ENCODE data around the gene PRPF6. TPM values are rescaled to one million over a fixed set of nuclear protein-coding genes. Genes with fewer than 3 reads are reported as not detected.

The PRPF6 gene
- total RNA-seq, 4 donors from 2014 or later, result 34.1 to 57.4 (median 45.8) TPM

DNA sequence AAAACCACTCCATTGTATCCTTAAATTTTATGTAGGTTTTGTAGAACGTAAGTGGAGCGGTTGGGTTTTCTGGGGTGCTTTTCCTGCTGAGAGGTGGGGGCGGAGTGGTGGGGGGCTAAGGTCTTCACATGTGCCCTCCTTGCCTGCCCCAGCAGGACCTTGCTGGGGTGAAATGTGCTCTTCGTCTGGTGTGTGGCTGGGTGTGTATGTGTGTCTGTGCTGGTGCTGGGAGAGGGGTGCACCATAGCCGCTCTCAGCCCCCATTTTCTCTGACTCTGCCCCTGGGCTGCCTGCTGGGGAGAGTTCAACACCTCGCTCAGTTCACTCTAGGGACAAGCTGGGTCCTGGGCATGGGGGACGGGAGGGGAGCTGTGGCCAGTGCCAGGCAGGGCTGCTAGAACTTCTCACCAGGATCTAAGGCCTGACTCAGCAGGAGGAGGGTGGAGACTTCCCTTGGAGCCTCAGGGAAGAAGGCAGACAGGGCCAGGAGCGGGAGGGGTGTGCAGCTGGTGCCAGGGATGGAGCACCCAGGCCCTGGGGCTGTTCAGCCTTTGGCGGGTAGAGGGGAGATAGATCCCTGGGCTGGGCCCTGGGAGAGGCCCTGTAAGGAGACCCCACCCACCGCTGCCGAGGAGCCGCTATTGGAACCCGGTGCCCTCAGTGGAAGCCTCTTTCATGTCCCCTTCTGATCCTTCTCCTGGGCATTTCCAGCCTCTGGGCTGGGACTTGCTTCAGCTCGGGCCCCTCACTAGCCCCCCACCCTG, 63.7 kb downstream of the PRPF6 start:
- Histone ChIP-seq H3K27ac (peak overlapping the region in 3 of 4 donors; percentile 30 to 81 (median 72)), H3K4me3 (peak overlapping the region in 1 of 4 donors; percentile 63), H3K27me3 (peaks cover 0 to 89% (median 10%) of the 10 kb centered on the region in 4 donors), H3K4me1 (peaks cover 40 to 76% (median 41%) of the 10 kb centered on the region in 3 donors), H3K9me3 (no peaks in the 10 kb centered on the region), H3K36me3 (no peaks in the 10 kb centered on the region)
- TF ChIP-seq, protein P1, sequence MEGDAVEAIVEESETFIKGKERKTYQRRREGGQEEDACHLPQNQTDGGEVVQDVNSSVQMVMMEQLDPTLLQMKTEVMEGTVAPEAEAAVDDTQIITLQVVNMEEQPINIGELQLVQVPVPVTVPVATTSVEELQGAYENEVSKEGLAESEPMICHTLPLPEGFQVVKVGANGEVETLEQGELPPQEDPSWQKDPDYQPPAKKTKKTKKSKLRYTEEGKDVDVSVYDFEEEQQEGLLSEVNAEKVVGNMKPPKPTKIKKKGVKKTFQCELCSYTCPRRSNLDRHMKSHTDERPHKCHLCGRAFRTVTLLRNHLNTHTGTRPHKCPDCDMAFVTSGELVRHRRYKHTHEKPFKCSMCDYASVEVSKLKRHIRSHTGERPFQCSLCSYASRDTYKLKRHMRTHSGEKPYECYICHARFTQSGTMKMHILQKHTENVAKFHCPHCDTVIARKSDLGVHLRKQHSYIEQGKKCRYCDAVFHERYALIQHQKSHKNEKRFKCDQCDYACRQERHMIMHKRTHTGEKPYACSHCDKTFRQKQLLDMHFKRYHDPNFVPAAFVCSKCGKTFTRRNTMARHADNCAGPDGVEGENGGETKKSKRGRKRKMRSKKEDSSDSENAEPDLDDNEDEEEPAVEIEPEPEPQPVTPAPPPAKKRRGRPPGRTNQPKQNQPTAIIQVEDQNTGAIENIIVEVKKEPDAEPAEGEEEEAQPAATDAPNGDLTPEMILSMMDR (IDR thresholded peaks at IDR 0.05), result no peak
- TF ChIP-seq POLR2A (IDR thresholded peaks at IDR 0.05), result no peak
- intact Hi-C loops (cut with DNase I), result no loop called here
- DNase-seq, result no peak
- WGBS, 2 donors, result 37 to 57% methylated on average over 4 to 10 of the region's 14 CpGs

DNA sequence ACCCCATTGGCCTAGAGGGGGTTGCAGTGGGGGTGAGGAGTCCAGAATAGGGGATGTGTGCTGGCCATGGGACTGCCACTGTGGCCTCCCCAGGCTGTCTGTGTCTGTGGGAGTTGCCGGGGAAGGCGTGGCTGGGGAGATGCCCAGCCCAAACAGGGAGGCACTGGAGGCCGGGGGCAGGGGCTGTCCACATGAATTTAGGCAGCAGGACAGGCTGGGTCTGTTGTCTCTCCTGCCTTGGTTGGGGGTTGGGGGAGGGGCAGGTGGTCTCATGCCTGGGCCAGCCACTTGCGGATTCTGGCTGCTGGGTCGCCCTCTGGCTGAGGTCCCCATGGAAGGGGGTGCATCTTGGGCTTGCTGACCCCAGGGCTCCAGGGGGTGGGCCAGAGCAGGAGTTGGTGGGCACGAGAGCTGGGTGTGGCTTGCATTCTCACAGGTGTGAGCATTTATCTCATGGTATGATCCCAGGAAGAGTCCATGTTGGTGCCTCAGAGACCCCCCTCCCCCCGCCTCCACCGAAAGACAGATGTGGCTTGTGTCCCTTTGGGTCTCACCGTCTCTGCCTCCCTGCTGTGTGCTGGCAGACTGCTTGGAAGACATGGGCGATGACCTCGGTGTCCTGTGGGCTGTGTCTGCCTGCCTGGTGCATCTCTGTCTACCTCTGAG, 64.5 kb downstream of the PRPF6 start:
- Histone ChIP-seq H3K9me3 (no peaks in the 10 kb centered on the region), H3K4me3 (peak overlapping the region in 2 of 4 donors; percentile 44 to 63), H3K27me3 (peaks cover 5 to 89% (median 13%) of the 10 kb centered on the region in 4 donors), H3K36me3 (no peaks in the 10 kb centered on the region), H3K4me1 (peaks cover 35 to 76% (median 43%) of the 10 kb centered on the region in 3 donors), H3K27ac (peak overlapping the region in 3 of 4 donors; percentile 30 to 81 (median 72))
- TF ChIP-seq, protein P1 (IDR thresholded peaks at IDR 0.05), result no peak
- TF ChIP-seq POLR2A (IDR thresholded peaks at IDR 0.05), result peak in 1 of 4 donors; percentile 13
- DNase-seq, result no peak
- intact Hi-C loops (cut with DNase I), result no loop called here
- WGBS, 2 donors, result 38 to 57% methylated on average over 4 to 8 of the region's 11 CpGs

DNA sequence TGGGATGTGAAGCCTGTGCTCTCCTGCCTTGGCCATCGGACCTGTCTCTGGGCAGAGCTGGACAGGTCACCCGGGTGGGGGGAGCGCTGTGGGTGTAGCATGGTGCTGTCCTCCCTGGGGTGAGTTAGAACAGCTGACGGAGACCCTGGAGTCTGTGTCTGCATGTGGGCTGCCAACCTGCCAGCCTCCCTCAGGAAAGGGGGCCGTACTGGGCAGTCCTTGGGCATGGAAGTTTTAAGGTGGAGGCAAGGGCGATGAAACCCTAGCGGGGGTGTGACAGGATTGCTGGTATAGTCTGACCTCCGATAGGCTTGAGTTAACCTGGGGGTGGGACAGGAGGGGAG, 66.1 kb downstream of the PRPF6 start:
- Histone ChIP-seq H3K4me3 (peak overlapping the region; percentile 23 to 63 (median 42)), H3K36me3 (no peaks in the 10 kb centered on the region), H3K4me1 (peaks cover 19 to 72% (median 33%) of the 10 kb centered on the region in 3 donors), H3K27me3 (peaks cover 7 to 89% (median 15%) of the 10 kb centered on the region in 4 donors), H3K9me3 (no peaks in the 10 kb centered on the region), H3K27ac (peak overlapping the region in 3 of 4 donors; percentile 34 to 81 (median 39))
- WGBS, 2 donors, result 60 to 70% methylated on average over 8 of the region's 8 CpGs
- intact Hi-C loops (cut with DNase I), result no loop called here
- no peak for DNase-seq
- TF ChIP-seq, protein P1 (IDR thresholded peaks at IDR 0.05), result no peak
- TF ChIP-seq POLR2A (IDR thresholded peaks at IDR 0.05), result no peak

DNA sequence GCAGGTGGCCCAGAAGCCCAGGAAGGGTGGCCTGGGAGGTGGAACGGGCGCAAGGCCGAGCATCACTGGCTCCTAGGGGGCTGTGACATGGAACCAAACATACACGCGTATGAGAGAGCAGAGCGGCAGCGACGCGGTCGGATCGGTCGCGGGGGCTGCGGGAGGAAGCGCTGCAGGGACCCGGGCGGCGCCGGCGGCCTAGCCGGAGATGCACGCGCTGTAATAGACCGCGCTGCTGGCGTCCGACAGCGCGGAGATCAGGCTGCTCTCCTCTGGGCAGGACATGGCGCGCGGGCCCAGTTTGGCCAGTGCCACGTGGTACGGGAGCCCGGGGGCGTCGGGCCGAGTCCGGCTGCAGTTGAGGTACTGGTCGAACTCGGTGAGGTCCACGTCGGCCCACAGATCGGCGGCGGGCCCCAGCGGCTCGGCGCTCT, 67.1 kb downstream of the PRPF6 start:
- 31 to 49% methylated on average over 4 to 22 of the region's 49 CpGs for WGBS, 2 donors
- Histone ChIP-seq H3K27ac (peak overlapping the region in 3 of 4 donors; percentile 34 to 82 (median 81)), H3K36me3 (no peaks in the 10 kb centered on the region), H3K27me3 (peaks cover 7 to 91% (median 15%) of the 10 kb centered on the region in 4 donors), H3K4me1 (peaks cover 19 to 76% (median 30%) of the 10 kb centered on the region in 3 donors), H3K9me3 (no peaks in the 10 kb centered on the region), H3K4me3 (peak overlapping the region; percentile 23 to 63 (median 42))
- DNase-seq, result no peak
- intact Hi-C loops (cut with DNase I), result no loop called here
- TF ChIP-seq, protein P1 (IDR thresholded peaks at IDR 0.05), result no peak
- TF ChIP-seq POLR2A (IDR thresholded peaks at IDR 0.05), result no peak

Data from esophagus squamous epithelium (tissue), 5 donors.